ENCODE results near the gene ZFP64. TPM values are rescaled to one million over a fixed set of nuclear protein-coding genes. Genes with fewer than 3 reads are reported as not detected.
"Not testable (repeated sequence)": the region's sequence is repeated elsewhere in the genome, so short reads cannot be mapped to it uniquely, and the experiment has no call there.

Gene ZFP64
- total and polyA plus RNA-seq, 5 donors, result 3.7 to 10.6 (median 8.5) TPM

DNA sequence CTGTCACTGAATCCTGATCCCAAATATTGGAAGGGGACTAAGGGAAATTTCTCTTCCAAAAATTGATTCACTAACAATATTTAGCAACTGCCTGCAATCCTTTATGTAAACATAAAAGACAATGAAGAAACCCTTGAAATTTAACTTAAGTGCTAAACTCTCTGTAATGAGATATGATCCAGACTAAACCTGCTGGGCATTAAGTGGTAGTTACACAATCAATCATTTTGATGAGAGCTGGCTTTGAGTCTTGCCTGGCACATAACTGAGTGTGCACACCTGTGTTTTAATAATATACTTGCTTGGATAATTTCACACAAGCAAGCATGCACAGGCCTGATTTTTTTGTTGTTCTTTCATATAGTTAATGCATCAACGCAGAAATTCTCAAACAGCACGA is 9.8 kb upstream of the ZFP64 start:
- WGBS, result 93% methylated on average over 2 of the region's 2 CpGs

DNA sequence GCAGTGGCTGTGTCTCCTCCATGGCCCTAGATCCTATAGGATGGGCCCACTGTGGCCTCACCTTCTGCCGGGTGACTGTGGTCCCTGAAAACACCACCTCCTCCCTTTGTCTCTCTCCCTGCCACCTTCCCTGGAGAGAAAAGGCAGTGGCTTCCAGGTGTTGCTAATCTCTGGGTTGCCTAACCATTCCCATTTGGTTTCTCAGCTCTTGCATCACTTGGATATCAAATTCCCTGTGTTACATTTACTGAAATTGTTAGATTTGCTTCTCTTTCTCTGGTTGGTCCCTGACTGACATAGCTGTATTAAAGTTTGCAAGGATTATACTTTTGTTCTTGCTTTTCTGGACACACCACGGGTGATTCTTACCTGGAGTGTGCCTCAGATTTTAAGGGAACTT is 9.3 kb upstream of the ZFP64 start:
- 72% methylated on average over 2 of the region's 2 CpGs for WGBS
- Histone ChIP-seq H3K9me3 (ENCODE audit: control insufficient read depth, low read length) (no peaks in the 10 kb centered on the region), H3K4me3 (ENCODE audit: low read length) (no peak overlapping the region), H3K27me3 (ENCODE audit: control insufficient read depth, insufficient read depth) (no peaks in the 10 kb centered on the region), H3K4me1 (ENCODE audit: control insufficient read depth, insufficient read depth, low read length) (no peaks in the 10 kb centered on the region), H3K27ac (ENCODE audit: low read length) (no peak overlapping the region)
- intact Hi-C loops (cut with DNase I), result no loop called here
- ATAC-seq (no peak), DNase-seq (no peak)

More for the DNA sequence above, 9.8 kb upstream of the ZFP64 start:
- Histone ChIP-seq H3K4me3 (ENCODE audit: low read length) (no peak overlapping the region), H3K9me3 (ENCODE audit: control insufficient read depth, low read length) (no peaks in the 10 kb centered on the region), H3K4me1 (ENCODE audit: control insufficient read depth, insufficient read depth, low read length) (no peaks in the 10 kb centered on the region), H3K27ac (ENCODE audit: low read length) (no peak overlapping the region), H3K27me3 (ENCODE audit: control insufficient read depth, insufficient read depth) (no peaks in the 10 kb centered on the region)
- no peak for DNase-seq
- ATAC-seq, result no peak
- intact Hi-C loops (cut with DNase I), result no loop called here

DNA sequence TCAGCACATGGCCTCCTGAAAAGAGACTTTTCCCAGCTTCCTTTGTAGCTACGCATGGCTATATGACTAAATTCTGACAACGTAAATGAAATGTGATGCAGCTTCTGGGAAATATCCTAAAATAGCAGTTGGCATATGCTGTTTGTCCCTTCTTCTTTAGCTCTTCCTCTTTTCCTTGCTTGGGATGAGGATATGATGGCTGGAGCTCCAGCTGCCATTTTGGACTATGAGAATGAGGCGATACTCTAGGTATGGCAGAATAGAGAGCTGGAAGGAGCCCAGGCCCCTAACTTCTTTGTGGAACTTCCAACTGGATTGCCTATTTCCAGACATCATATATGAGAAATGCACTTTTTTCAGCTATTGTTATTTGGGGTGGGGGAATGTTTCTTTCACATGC is 5.3 kb upstream of the ZFP64 start:
- no peak overlapping the region for H3K4me3 ChIP-seq (ENCODE audit: low read length)
- intact Hi-C loops (cut with DNase I), result no loop called here
- ATAC-seq (no peak), DNase-seq (no peak)
- H3K9me3 ChIP-seq (ENCODE audit: control insufficient read depth, low read length), result no peaks in the 10 kb centered on the region
- H3K4me1 ChIP-seq (ENCODE audit: control insufficient read depth, insufficient read depth, low read length), result no peaks in the 10 kb centered on the region
- 97% methylated on average over 3 of the region's 3 CpGs for WGBS
- H3K27ac ChIP-seq (ENCODE audit: low read length), result no peak overlapping the region
- H3K27me3 ChIP-seq (ENCODE audit: control insufficient read depth, insufficient read depth), result no peaks in the 10 kb centered on the region

DNA sequence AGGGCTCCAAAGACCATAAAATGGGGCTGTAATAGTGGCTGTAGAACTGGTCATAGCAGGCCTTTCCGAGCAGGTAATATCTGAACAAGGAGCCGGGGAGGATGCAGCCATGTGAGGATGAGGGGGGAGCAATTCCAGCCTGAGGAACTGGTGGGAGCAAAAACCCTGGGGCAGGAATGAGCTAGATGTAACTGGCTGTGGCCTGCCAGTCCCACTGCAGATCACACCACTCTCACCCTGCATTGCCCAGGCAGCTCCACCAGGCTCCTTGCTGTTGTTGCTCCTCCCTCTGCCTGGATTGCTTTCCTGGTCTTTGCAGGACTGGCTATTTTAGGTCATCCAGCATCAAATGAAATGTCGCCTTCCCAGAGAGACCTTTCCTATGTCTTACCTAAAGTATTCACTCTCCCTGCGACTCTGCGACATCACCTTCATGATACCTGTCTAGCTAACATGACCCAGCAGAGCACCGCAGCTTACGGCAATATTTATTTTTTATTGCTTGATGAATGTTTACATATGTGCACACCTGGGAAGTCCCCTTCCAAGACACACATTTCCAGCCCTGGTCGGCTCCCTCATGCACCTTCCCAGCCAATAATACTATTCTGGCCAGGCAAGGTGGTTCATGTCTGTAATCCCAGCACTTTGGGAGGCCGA is 2.4 kb upstream of the ZFP64 start:
- H3K4me3 ChIP-seq (ENCODE audit: low read length), result no peak overlapping the region
- no peaks in the 10 kb centered on the region for H3K4me1 ChIP-seq (ENCODE audit: control insufficient read depth, insufficient read depth, low read length)
- ATAC-seq (no peak), DNase-seq (no peak)
- no peaks in the 10 kb centered on the region for H3K27me3 ChIP-seq (ENCODE audit: control insufficient read depth, insufficient read depth)
- no peaks in the 10 kb centered on the region for H3K9me3 ChIP-seq (ENCODE audit: control insufficient read depth, low read length)
- H3K27ac ChIP-seq (ENCODE audit: low read length), result no peak overlapping the region
- intact Hi-C loops (cut with DNase I), result no loop called here
- 96% methylated on average over 9 of the region's 9 CpGs for WGBS

DNA sequence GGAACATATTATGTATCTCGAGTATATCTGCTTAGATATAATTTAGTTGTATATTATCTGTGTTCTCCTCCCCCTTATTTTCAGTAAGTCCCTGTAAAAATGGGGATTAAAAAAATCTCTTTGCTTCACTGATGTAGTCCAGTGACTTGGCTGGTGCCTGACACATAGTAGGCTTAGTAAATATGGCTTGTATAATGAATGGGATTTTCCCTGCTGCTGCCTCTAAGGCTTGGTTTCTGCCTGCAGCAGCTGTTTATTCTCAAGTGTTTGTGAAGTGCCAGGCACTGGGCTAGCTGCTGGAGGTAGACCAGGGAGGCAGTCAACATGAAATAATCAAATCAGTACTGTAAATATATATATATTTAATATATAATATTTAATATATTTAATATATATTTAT is 1.6 kb upstream of the ZFP64 start:
- 83% methylated on average over 1 of the region's 1 CpG for WGBS
- H3K27ac ChIP-seq (ENCODE audit: low read length), result no peak overlapping the region
- ATAC-seq, result no peak
- H3K4me3 ChIP-seq (ENCODE audit: low read length), result no peak overlapping the region
- no peaks in the 10 kb centered on the region for H3K27me3 ChIP-seq (ENCODE audit: control insufficient read depth, insufficient read depth)
- no peak for DNase-seq
- intact Hi-C loops (cut with DNase I), result no loop called here
- H3K9me3 ChIP-seq (ENCODE audit: control insufficient read depth, low read length), result no peaks in the 10 kb centered on the region
- no peaks in the 10 kb centered on the region for H3K4me1 ChIP-seq (ENCODE audit: control insufficient read depth, insufficient read depth, low read length)

DNA sequence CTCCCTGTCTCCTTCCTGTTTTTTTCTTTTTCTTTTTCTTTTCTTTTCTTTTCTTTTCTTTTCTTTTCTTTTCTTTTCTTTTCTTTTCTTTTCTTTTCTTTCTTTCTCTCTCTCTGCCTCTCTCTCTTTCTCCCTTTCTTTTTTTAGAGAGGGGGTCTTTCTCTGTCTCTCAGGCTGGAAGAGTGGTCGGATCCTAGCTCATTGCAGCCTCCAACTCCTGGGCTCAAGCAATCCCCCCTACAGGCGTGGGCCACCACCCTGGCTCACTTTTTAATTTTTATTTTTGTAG is 1.1 kb upstream of the ZFP64 start:
- H3K27me3 ChIP-seq (ENCODE audit: control insufficient read depth, insufficient read depth); H3K27ac ChIP-seq (ENCODE audit: low read length); H3K4me1 ChIP-seq (ENCODE audit: control insufficient read depth, insufficient read depth, low read length); DNase-seq; H3K4me3 ChIP-seq (ENCODE audit: low read length); H3K9me3 ChIP-seq (ENCODE audit: control insufficient read depth, low read length); ATAC-seq; intact Hi-C loops (cut with DNase I): not testable (repeated sequence)
- WGBS, result 91% methylated on average over 2 of the region's 2 CpGs

DNA sequence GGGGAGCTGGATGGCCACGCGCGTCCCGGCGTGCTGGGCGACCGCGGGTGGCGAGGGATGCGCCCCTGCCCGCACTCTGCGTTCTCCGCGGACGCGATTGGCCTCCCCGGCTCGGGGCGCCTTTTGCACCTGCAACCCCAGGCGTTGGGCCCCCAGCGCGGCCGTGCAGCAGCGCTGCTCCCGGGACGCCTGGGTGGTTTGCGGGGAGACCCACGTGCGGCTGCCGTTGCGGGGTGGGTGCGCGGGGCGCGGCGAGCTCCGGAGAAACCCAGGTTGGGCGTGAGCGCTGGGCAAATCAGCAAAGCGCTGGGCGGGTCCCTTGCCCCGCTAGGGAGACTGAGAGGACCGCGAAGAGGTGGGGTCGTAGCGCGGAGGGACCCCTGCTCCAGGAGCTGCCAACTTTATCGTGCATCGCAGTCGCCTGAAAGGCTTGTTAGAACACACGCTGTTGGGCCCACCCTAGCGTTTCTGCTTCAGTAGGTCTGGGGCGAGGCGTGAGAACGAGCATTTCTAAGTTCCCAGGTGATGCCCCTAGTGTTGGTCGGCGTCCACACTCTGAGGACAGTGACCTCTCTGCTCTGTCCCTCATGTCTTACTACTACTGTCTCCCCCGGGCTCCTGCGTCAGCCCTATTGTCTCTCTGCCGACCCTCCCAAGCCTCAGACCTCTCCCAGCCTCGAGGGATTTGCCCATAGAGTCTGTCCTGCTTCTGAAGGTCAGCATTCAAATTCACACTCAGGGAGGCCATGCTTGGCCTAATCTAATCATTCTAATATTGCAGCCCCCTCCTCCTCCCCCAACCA is 538 bp upstream of the ZFP64 start:
- Histone ChIP-seq H3K27ac (ENCODE audit: low read length) (peak overlapping the region; percentile 63), H3K27me3 (ENCODE audit: control insufficient read depth, insufficient read depth) (no peaks in the 10 kb centered on the region), H3K9me3 (ENCODE audit: control insufficient read depth, low read length) (no peaks in the 10 kb centered on the region), H3K4me3 (ENCODE audit: low read length) (peak overlapping the region; percentile 96), H3K4me1 (ENCODE audit: control insufficient read depth, insufficient read depth, low read length) (no peaks in the 10 kb centered on the region)
- intact Hi-C loops (cut with DNase I), result no loop called here
- WGBS, result under 1% methylated on average over 61 of the region's 61 CpGs
- ATAC-seq, result peak; percentile 59 to 63
- peak; percentile 35 to 82 (median 81) for DNase-seq

DNA sequence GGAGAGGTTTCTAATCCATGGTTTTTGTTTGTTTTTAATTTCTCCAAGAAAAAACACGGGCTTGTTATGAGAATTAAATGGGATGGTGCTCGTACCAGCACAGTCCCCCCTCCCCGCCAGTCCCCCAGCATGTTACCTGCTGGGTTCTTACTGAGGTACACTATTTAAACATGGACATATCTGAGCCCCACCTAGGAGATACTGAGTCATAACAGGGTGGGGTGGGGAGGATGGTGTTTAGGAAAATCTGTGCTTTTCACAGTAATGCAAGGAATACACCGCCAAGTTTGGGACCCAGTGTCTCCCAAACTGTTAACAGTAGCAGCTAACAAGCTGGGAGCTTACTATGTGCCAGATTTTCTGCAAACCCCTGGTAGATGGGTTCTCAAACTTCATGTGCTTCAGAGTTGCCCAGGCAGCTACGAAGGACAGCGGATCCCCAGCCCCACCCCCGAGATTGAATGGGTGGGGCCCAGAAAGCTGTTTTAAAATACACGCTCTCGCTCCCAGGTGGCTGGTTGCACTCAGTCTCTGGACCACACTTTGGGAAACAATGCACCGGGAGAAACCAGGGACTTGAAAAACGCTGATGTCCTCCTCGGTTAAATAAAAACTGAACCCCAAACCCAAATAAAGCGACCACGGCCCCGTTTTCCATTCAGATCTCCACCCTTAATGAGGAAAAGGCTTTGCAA is 995 bp downstream of the ZFP64 start:
- Histone ChIP-seq H3K4me1 (ENCODE audit: control insufficient read depth, insufficient read depth, low read length) (no peaks in the 10 kb centered on the region), H3K27me3 (ENCODE audit: control insufficient read depth, insufficient read depth) (no peaks in the 10 kb centered on the region), H3K9me3 (ENCODE audit: control insufficient read depth, low read length) (no peaks in the 10 kb centered on the region), H3K4me3 (ENCODE audit: low read length) (peak overlapping the region; percentile 96), H3K27ac (ENCODE audit: low read length) (peak overlapping the region; percentile 63)
- intact Hi-C loops (cut with DNase I), result no loop called here
- DNase-seq (peak in 2 of 3 donors; percentile 52 to 62), ATAC-seq (peak; percentile 50 to 56)
- 13% methylated on average over 15 of the region's 15 CpGs for WGBS

DNA sequence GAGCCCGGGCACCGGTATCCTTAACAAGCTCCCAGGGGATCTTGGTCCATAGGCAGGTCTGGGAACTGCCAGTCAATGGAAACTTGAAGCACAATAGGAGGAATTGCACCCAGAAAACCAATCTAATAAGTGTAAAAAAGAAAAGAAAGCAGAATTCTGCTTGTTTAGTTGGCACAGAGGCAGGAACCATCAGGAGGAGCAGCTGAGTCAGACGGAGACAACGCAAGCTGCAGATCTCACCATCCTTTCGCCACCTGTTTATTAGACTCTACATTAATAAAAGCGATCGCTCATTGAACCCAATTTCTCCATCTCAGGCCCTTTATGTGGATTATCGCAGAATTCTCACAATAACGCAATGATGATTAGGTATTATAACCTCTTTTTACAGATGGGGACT is 9.8 kb downstream of the ZFP64 start:
- no peak for ATAC-seq
- intact Hi-C loops (cut with DNase I), result no loop called here
- H3K27ac ChIP-seq (ENCODE audit: low read length), result no peak overlapping the region
- H3K9me3 ChIP-seq (ENCODE audit: control insufficient read depth, low read length), result no peaks in the 10 kb centered on the region
- no peaks in the 10 kb centered on the region for H3K4me1 ChIP-seq (ENCODE audit: control insufficient read depth, insufficient read depth, low read length)
- no peaks in the 10 kb centered on the region for H3K27me3 ChIP-seq (ENCODE audit: control insufficient read depth, insufficient read depth)
- WGBS, result 96% methylated on average over 9 of the region's 9 CpGs
- DNase-seq, result no peak
- no peak overlapping the region for H3K4me3 ChIP-seq (ENCODE audit: low read length)

DNA sequence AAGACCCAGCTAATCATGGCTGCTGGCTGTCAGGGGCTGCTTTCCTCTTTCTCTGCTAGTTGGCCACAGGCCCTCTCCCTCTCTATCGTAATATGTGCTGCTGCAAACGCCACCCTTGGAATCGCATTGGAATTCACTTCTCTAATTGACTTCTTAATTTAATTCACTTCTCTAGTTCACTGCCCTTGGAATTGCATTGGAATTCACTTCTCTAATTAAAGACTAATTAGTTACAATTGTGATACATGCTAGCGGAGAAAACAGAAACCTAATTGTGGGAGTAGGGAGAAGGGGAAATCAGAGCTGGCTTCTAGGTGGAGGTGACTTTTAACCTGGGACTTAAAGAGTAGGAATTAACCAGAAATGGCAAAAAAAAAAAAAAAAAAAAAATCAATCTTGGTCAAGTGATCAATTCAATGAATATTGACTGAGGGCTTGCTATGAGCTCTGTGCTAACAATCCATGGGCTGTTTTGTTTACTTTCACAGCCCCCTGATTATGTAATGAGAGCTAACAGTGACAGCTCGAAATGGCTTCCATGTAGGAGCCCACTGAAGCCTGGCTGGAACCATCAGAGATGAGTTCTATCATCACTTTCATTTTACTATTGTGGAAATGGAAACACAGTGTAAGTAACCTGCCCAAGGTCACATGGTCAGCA is 11.3 kb downstream of the ZFP64 start:
- intact Hi-C loops (cut with DNase I), result no loop called here
- no peak overlapping the region for H3K27ac ChIP-seq (ENCODE audit: low read length)
- H3K9me3 ChIP-seq (ENCODE audit: control insufficient read depth, low read length), result no peaks in the 10 kb centered on the region
- no peak overlapping the region for H3K4me3 ChIP-seq (ENCODE audit: low read length)
- DNase-seq (no peak), ATAC-seq (no peak)
- H3K4me1 ChIP-seq (ENCODE audit: control insufficient read depth, insufficient read depth, low read length), result no peaks in the 10 kb centered on the region
- no peaks in the 10 kb centered on the region for H3K27me3 ChIP-seq (ENCODE audit: control insufficient read depth, insufficient read depth)
- WGBS, result 93% methylated on average over 5 of the region's 5 CpGs

All from right cardiac atrium (tissue), 5 donors.